ENCODE data around the gene LBH. TPM values are rescaled to one million over a fixed set of nuclear protein-coding genes. Genes with fewer than 3 reads are reported as not detected.

Gene LBH
- total and polyA plus RNA-seq, 2 experiments from 2014 or later = 162 to 285 TPM

DNA sequence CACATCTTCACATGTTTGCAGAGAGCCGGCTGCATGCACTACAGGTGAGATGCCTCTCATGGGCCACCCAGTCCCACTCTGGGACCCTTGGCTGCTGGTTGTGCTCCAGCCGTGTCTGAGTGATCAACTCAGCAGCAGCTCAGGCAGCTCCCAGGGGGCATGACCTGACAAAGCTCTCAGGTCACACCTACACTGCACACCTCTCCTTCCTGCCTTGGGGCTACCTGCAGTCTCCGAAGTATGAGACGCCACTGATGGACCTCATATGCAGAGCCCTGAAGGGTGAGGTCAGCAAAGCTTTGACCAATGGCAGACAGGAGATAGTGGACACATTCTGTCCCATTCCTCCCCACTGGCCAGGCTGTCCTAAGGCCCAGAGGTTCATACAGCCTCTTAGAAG lies 51.4 kb downstream of the LBH start:
- 94 to 96% methylated on average over 4 of the region's 4 CpGs for WGBS, 2 experiments (ENCODE audit: low coverage in 1 of 2, low lambda C conversion rate in 2 of 2, missing lambda C conversion rate in 2 of 2)
- Histone ChIP-seq H3K27me3 (replicated peaks; ENCODE audit: insufficient read depth) (no peaks in the 10 kb centered on the region), H3K9me2 (ENCODE audit: insufficient read depth) (no peaks in the 10 kb centered on the region), H3K9me3 (ENCODE audit: low read depth) (no peaks in the 10 kb centered on the region), H3F3A (ENCODE audit: insufficient read depth) (no peaks in the 10 kb centered on the region), H3K36me3 (ENCODE audit: low read depth) (no peaks in the 10 kb centered on the region), H3K9ac (no peak overlapping the region), H4K20me1 (ENCODE audit: insufficient read depth) (no peaks in the 10 kb centered on the region), H3K27ac (no peak overlapping the region), H3K79me2 (ENCODE audit: insufficient read depth) (no peaks in the 10 kb centered on the region), H3K4me3 (no peak overlapping the region), H3K4me2 (ENCODE audit: unreplicated experiment) (no peak overlapping the region), H2AFZ (no peak overlapping the region), H3K4me1 (ENCODE audit: insufficient read depth) (no peaks in the 10 kb centered on the region)
- TF ChIP-seq EZH2 (IDR thresholded peaks at IDR 0.05; ENCODE audit: insufficient read depth, poor library complexity, severe bottlenecking) = no peak
- TF ChIP-seq EZH2phosphoT487 (IDR thresholded peaks at IDR 0.05; ENCODE audit: insufficient read depth, low read depth) = no peak
- in situ Hi-C loops (cut with MboI) = no loop called here
- no peak for DNase-seq

DNA sequence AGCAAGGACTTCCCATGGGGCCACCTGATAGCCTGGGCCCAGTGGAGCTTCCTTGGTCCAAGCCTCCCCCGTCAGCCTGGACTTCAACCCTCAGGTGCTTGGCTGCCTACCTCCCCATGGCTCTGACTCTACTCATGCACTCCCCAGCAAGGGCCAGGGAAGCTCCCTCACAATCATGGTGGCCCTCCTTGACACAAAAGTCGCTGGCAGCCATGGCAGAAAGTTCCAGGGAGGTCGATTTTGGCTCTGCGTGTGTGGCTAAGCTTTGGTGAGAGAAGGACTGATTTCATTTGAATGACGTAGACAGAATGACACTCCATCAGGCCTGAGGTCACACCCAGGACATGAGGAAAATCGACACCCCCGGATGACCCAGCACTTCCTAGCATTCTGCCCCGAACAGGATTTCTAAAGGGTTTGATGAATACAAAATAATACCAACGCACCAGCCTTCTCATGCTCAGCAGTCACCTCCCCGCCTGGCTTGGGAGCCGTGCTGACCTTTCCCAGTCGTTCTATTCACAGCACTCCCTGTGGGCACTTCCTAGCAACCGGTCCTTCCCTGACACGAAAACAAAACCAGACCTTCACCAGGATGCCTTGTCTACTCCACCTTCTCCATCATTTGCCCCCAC lies 52.7 kb downstream of the LBH start:
- 76 to 82% methylated on average over 14 of the region's 14 CpGs for WGBS, 2 experiments (ENCODE audit: low coverage in 1 of 2, low lambda C conversion rate in 2 of 2, missing lambda C conversion rate in 2 of 2)

GRCh38 chr2:30285758-30286157 lies 54.4 kb downstream of the LBH start:
- no peak overlapping the region for H3K4me2 ChIP-seq (ENCODE audit: unreplicated experiment)
- no peaks in the 10 kb centered on the region for H3K9me3 ChIP-seq (ENCODE audit: low read depth)
- H4K20me1 ChIP-seq (ENCODE audit: insufficient read depth) = no peaks in the 10 kb centered on the region
- no peaks in the 10 kb centered on the region for H3K79me2 ChIP-seq (ENCODE audit: insufficient read depth)
- in situ Hi-C loops (cut with MboI) = no loop called here
- no peaks in the 10 kb centered on the region for H3K9me2 ChIP-seq (ENCODE audit: insufficient read depth)
- H3F3A ChIP-seq (ENCODE audit: insufficient read depth) = no peaks in the 10 kb centered on the region
- TF ChIP-seq EZH2 (IDR thresholded peaks at IDR 0.05; ENCODE audit: insufficient read depth, poor library complexity, severe bottlenecking) (no peak), EZH2phosphoT487 (IDR thresholded peaks at IDR 0.05; ENCODE audit: insufficient read depth, low read depth) (no peak)
- no peak overlapping the region for H3K4me3 ChIP-seq
- no peak overlapping the region for H3K9ac ChIP-seq
- H3K27ac ChIP-seq = no peak overlapping the region
- 89 to 90% methylated on average over 3 of the region's 3 CpGs for WGBS, 2 experiments (ENCODE audit: low coverage in 1 of 2, low lambda C conversion rate in 2 of 2, missing lambda C conversion rate in 2 of 2)
- H2AFZ ChIP-seq = no peak overlapping the region
- H3K36me3 ChIP-seq (ENCODE audit: low read depth) = no peaks in the 10 kb centered on the region
- no peak for DNase-seq
- H3K4me1 ChIP-seq (ENCODE audit: insufficient read depth) = peaks cover 10% of the 10 kb centered on the region
- no peaks in the 10 kb centered on the region for H3K27me3 ChIP-seq (replicated peaks; ENCODE audit: insufficient read depth)

More for the DNA sequence above, 52.7 kb downstream of the LBH start:
- in situ Hi-C loops (cut with MboI) = no loop called here
- Histone ChIP-seq H3K9me2 (ENCODE audit: insufficient read depth) (no peaks in the 10 kb centered on the region), H3K4me2 (ENCODE audit: unreplicated experiment) (no peak overlapping the region), H3K4me1 (ENCODE audit: insufficient read depth) (peaks cover 10% of the 10 kb centered on the region), H3K79me2 (ENCODE audit: insufficient read depth) (no peaks in the 10 kb centered on the region), H4K20me1 (ENCODE audit: insufficient read depth) (no peaks in the 10 kb centered on the region), H2AFZ (no peak overlapping the region), H3K36me3 (ENCODE audit: low read depth) (no peaks in the 10 kb centered on the region), H3K9ac (no peak overlapping the region), H3K27me3 (replicated peaks; ENCODE audit: insufficient read depth) (no peaks in the 10 kb centered on the region), H3K27ac (no peak overlapping the region), H3K4me3 (no peak overlapping the region), H3K9me3 (ENCODE audit: low read depth) (no peaks in the 10 kb centered on the region), H3F3A (ENCODE audit: insufficient read depth) (no peaks in the 10 kb centered on the region)
- no peak for DNase-seq
- TF ChIP-seq EZH2phosphoT487 (IDR thresholded peaks at IDR 0.05; ENCODE audit: insufficient read depth, low read depth) (no peak), EZH2 (IDR thresholded peaks at IDR 0.05; ENCODE audit: insufficient read depth, poor library complexity, severe bottlenecking) (no peak)

DNA sequence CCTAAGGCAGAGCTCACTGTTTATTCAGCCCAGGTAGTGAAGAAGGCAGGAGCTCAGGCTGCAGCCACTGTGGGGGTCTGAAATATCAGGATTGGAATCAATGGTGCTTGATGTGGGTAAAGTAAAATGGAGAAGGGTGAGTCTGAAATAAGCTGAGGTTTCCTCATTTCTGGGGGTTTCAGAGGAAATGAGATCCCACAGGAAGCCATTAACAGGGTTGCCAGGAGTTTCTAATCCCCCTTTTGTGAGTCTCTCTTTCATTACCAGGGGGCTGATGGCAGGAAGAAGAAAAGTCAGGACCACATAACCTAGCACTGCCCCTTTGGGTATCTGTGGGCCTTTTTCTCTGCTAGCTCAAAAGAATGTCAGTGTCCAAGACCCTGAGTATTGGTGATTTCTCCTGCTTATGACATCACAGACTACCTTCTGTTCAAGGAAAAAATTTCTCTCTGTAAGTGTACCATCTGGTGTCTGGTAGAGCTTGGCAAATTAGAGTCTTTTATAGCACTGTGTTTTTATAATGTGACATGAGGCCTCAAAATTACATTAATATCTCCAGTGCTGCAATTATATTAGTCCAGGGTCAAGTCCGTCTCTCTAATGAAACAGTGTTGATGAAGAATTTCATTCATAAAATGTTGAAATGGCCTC lies 56.0 kb downstream of the LBH start:
- WGBS, 2 experiments (ENCODE audit: low coverage in 1 of 2, low lambda C conversion rate in 2 of 2, missing lambda C conversion rate in 2 of 2) = 100% methylated on average over 1 of the region's 1 CpG
- in situ Hi-C loops (cut with MboI) = no loop called here
- no peak overlapping the region for H3K27ac ChIP-seq

More for the DNA sequence above, 56.0 kb downstream of the LBH start:
- Histone ChIP-seq H3K9me3 (ENCODE audit: low read depth) (no peaks in the 10 kb centered on the region), H3K9me2 (ENCODE audit: insufficient read depth) (no peaks in the 10 kb centered on the region), H3K4me1 (ENCODE audit: insufficient read depth) (peaks cover 10% of the 10 kb centered on the region), H3F3A (ENCODE audit: insufficient read depth) (no peaks in the 10 kb centered on the region), H3K4me3 (no peak overlapping the region), H4K20me1 (ENCODE audit: insufficient read depth) (no peaks in the 10 kb centered on the region), H3K27me3 (replicated peaks; ENCODE audit: insufficient read depth) (no peaks in the 10 kb centered on the region), H3K4me2 (ENCODE audit: unreplicated experiment) (no peak overlapping the region), H2AFZ (no peak overlapping the region), H3K9ac (no peak overlapping the region), H3K36me3 (ENCODE audit: low read depth) (no peaks in the 10 kb centered on the region), H3K79me2 (ENCODE audit: insufficient read depth) (no peaks in the 10 kb centered on the region)
- TF ChIP-seq EZH2 (IDR thresholded peaks at IDR 0.05; ENCODE audit: insufficient read depth, poor library complexity, severe bottlenecking) (no peak), EZH2phosphoT487 (IDR thresholded peaks at IDR 0.05; ENCODE audit: insufficient read depth, low read depth) (no peak)
- no peak for DNase-seq

Data from GM23248 (cell line).